BLaER1 (cell line): ENCODE measurements around the gene TMEM154.

Experiments
- H3K27ac ChIP-seq: shearing (Covaris generic); formaldehyde crosslinking; 2 replicates; pipeline ENCODE4 v1.8.1; 2022
- H3K27me3 ChIP-seq: shearing (Covaris generic); formaldehyde crosslinking; 2 replicates; pipeline ENCODE4 v1.8.1; 2022
- H3K36me3 ChIP-seq: shearing (Covaris generic); formaldehyde crosslinking; 2 replicates; pipeline ENCODE4 v1.8.1; 2022
- H3K4me1 ChIP-seq: shearing (Covaris generic); formaldehyde crosslinking; 2 replicates; pipeline ENCODE4 v1.8.1; 2022
- H3K4me2 ChIP-seq: shearing (Covaris generic); formaldehyde crosslinking; 2 replicates; pipeline ENCODE4 v1.8.1; 2022
- H3K4me3 ChIP-seq: shearing (Covaris generic); formaldehyde crosslinking; 2 replicates; pipeline ENCODE4 v1.8.1; 2022
- H3K9ac ChIP-seq: shearing (Covaris generic); formaldehyde crosslinking; 2 replicates; pipeline ENCODE4 v1.8.1; 2022
- H3K9me3 ChIP-seq: shearing (Covaris generic); formaldehyde crosslinking; 2 replicates; pipeline ENCODE4 v1.8.1; 2022
- H4K20me1 ChIP-seq: shearing (Covaris generic); formaldehyde crosslinking; 2 replicates; pipeline ENCODE4 v1.8.1; 2022
- Cebpa-rat ChIP-seq: shearing (Covaris generic); IDR thresholded peaks from 2 replicates; pipeline ENCODE4 v1.8.1; 2022

The TMEM154 gene

GRCh38 chr4:152679414-152680281 lies at the start of gene TMEM154:
Gene TMEM154 (minus strand): TSS chr4:152679997. CDS start chr4:152679933, 64 bp downstream.
- H3K9ac ChIP-seq = peak within 1 kb of the TSS; percentile 43; the same call in 1 of the 2 replicates
- no peak within 1 kb of the TSS for H3K27ac ChIP-seq
- TF ChIP-seq Cebpa-rat = no peak
- peak within 1 kb of the TSS; percentile 64 for H3K4me3 ChIP-seq
- peaks cover 16% of the 10 kb centered on the region for H3K27me3 ChIP-seq
- no peaks in the 10 kb centered on the region for H3K36me3 ChIP-seq
- H4K20me1 ChIP-seq = no peaks in the 10 kb centered on the region
- H3K4me1 ChIP-seq = peaks cover 29% of the 10 kb centered on the region
- H3K9me3 ChIP-seq = no peaks in the 10 kb centered on the region
- peak within 1 kb of the TSS; percentile 89 for H3K4me2 ChIP-seq

GRCh38 chr4:152729466-152729865 lies 49.7 kb upstream of the TMEM154 start:
- H4K20me1 ChIP-seq = no peaks in the 10 kb centered on the region
- no peaks in the 10 kb centered on the region for H3K36me3 ChIP-seq
- no peak for TF ChIP-seq Cebpa-rat
- no peaks in the 10 kb centered on the region for H3K27me3 ChIP-seq
- no peak overlapping the region for H3K4me3 ChIP-seq
- H3K9ac ChIP-seq = no peak overlapping the region
- peaks cover 32% of the 10 kb centered on the region for H3K4me1 ChIP-seq
- H3K4me2 ChIP-seq = peak overlapping the region; percentile 15; the same call in 1 of the 2 replicates
- no peak overlapping the region for H3K27ac ChIP-seq
- H3K9me3 ChIP-seq = no peaks in the 10 kb centered on the region

- H3K4me2 ChIP-seq = peak overlapping the region; percentile 63
These were observed 48.5 kb upstream of the TMEM154 start for GRCh38 chr4:152728343-152728742.

GRCh38 chr4:152727784-152728183 lies 48.0 kb upstream of the TMEM154 start:
- Histone ChIP-seq H3K27ac (0 out of 2 replicates have a peak overlapping the region, but pooled peaks have one; percentile 14), H4K20me1 (no peaks in the 10 kb centered on the region), H3K9ac (no peak overlapping the region), H3K9me3 (no peaks in the 10 kb centered on the region), H3K36me3 (no peaks in the 10 kb centered on the region), H3K27me3 (no peaks in the 10 kb centered on the region), H3K4me2 (peak overlapping the region; percentile 63), H3K4me1 (peaks cover 32% of the 10 kb centered on the region), H3K4me3 (no peak overlapping the region)
- no peak for TF ChIP-seq Cebpa-rat

More at GRCh38 chr4:152728343-152728742, 48.5 kb upstream of the TMEM154 start:
- Histone ChIP-seq H3K4me3 (no peak overlapping the region), H4K20me1 (no peaks in the 10 kb centered on the region), H3K4me1 (peaks cover 32% of the 10 kb centered on the region), H3K36me3 (no peaks in the 10 kb centered on the region), H3K9me3 (no peaks in the 10 kb centered on the region), H3K27ac (0 out of 2 replicates have a peak overlapping the region, but pooled peaks have one; percentile 14), H3K27me3 (no peaks in the 10 kb centered on the region), H3K9ac (no peak overlapping the region)
- TF ChIP-seq Cebpa-rat = no peak

GRCh38 chr4:152724494-152724893 lies 44.7 kb upstream of the TMEM154 start:
- H3K4me2 ChIP-seq = no peak overlapping the region
- H3K27ac ChIP-seq = no peak overlapping the region
- no peaks in the 10 kb centered on the region for H3K9me3 ChIP-seq
- peaks cover 24% of the 10 kb centered on the region for H3K4me1 ChIP-seq
- H3K4me3 ChIP-seq = no peak overlapping the region
- 0 out of 2 replicates have a peak, but pooled peaks have one; percentile 15 for TF ChIP-seq Cebpa-rat
- H4K20me1 ChIP-seq = no peaks in the 10 kb centered on the region
- no peaks in the 10 kb centered on the region for H3K36me3 ChIP-seq
- H3K27me3 ChIP-seq = no peaks in the 10 kb centered on the region
- no peak overlapping the region for H3K9ac ChIP-seq

- TF ChIP-seq Cebpa-rat = no peak
- Histone ChIP-seq H3K9me3 (no peaks in the 10 kb centered on the region), H3K9ac (no peak overlapping the region), H3K27me3 (no peaks in the 10 kb centered on the region), H3K36me3 (no peaks in the 10 kb centered on the region), H4K20me1 (no peaks in the 10 kb centered on the region), H3K4me1 (peaks cover 12% of the 10 kb centered on the region), H3K27ac (no peak overlapping the region), H3K4me2 (no peak overlapping the region), H3K4me3 (no peak overlapping the region)
These were observed 43.4 kb upstream of the TMEM154 start for GRCh38 chr4:152723236-152723635.

GRCh38 chr4:152719801-152720556 lies 40.2 kb upstream of the TMEM154 start:
- TF ChIP-seq Cebpa-rat = no peak
- Histone ChIP-seq H3K9ac (no peak overlapping the region), H3K4me2 (no peak overlapping the region), H3K27ac (no peak overlapping the region), H3K4me1 (peaks cover under 1% of the 10 kb centered on the region; the same call in 1 of the 2 replicates), H3K4me3 (no peak overlapping the region), H4K20me1 (no peaks in the 10 kb centered on the region), H3K27me3 (no peaks in the 10 kb centered on the region), H3K9me3 (peaks cover 7% of the 10 kb centered on the region), H3K36me3 (no peaks in the 10 kb centered on the region)

- Histone ChIP-seq H3K4me2 (no peak overlapping the region), H3K27me3 (no peaks in the 10 kb centered on the region), H4K20me1 (no peaks in the 10 kb centered on the region), H3K4me1 (peaks cover 8% of the 10 kb centered on the region), H3K36me3 (no peaks in the 10 kb centered on the region), H3K4me3 (no peak overlapping the region), H3K27ac (no peak overlapping the region), H3K9me3 (peaks cover 14% of the 10 kb centered on the region), H3K9ac (no peak overlapping the region)
- TF ChIP-seq Cebpa-rat = no peak
These were observed 39.5 kb upstream of the TMEM154 start for GRCh38 chr4:152719291-152719690.

- Histone ChIP-seq H4K20me1 (no peaks in the 10 kb centered on the region), H3K27ac (no peak overlapping the region), H3K4me1 (peaks cover 13% of the 10 kb centered on the region), H3K4me3 (no peak overlapping the region), H3K36me3 (no peaks in the 10 kb centered on the region), H3K27me3 (no peaks in the 10 kb centered on the region), H3K4me2 (0 out of 2 replicates have a peak overlapping the region, but pooled peaks have one; percentile 57), H3K9me3 (peaks cover 16% of the 10 kb centered on the region), H3K9ac (no peak overlapping the region)
- no peak for TF ChIP-seq Cebpa-rat
These were observed 35.3 kb upstream of the TMEM154 start for GRCh38 chr4:152715076-152715475.
